ENCODE results near the gene NOP9. TPM values are rescaled to one million over a fixed set of nuclear protein-coding genes. Genes with fewer than 3 reads are reported as not detected.
"Not testable (repeated sequence)": the region's sequence is repeated elsewhere in the genome, so short reads cannot be mapped to it uniquely, and the experiment has no call there.

NOP9 gene
- total RNA-seq, 1 experiment from 2014 or later = 35.1 TPM

GRCh38 chr14:24353559-24354481 lies 54.2 kb downstream of the NOP9 start:
- no peak for DNase-seq
- no peaks in the 10 kb centered on the region for H3K27me3 ChIP-seq (replicated peaks; ENCODE audit: control insufficient read depth, insufficient read depth, low read length)
- BruUV-seq (replicated peaks) = no TSS peak
- intact Hi-C loops (cut with micrococcal nuclease; ENCODE audit: unreplicated experiment) = no loop called here
- ChIA-PET POLR2A (no interaction called here), CTCF (interaction anchor here (0.8 kb wide), 1 partner anchor 78 kb away, joined by 3 read pairs; no protein-coding TSS in a partner anchor)
- H3K9me3 ChIP-seq = no peaks in the 10 kb centered on the region
- TF ChIP-seq CTCF (IDR thresholded peaks at IDR 0.05; ENCODE audit: insufficient read depth in 1 of 2, low read depth in 1 of 2, low read length in 1 of 2, severe bottlenecking in 1 of 2, unreplicated experiment in 1 of 2) = no peak
- Mint-ChIP-seq H3K4me1 (ENCODE audit: low read depth, unreplicated experiment) (peaks cover 10% of the 10 kb centered on the region), H3K9me3 (ENCODE audit: unreplicated experiment) (no peaks in the 10 kb centered on the region), H3K27me3 (ENCODE audit: insufficient read depth, unreplicated experiment) (peaks cover 10% of the 10 kb centered on the region), H3K4me3 (ENCODE audit: unreplicated experiment) (no peak overlapping the region), H3K36me3 (ENCODE audit: insufficient read depth, unreplicated experiment) (no peaks in the 10 kb centered on the region), H3K27ac (ENCODE audit: unreplicated experiment) (no peak overlapping the region)
- no peak overlapping the region for H3K4me3 ChIP-seq (ENCODE audit: low read depth, low read length)
- H3K36me3 ChIP-seq (ENCODE audit: control insufficient read depth, insufficient read depth, low read length) = no peaks in the 10 kb centered on the region
- H3K4me1 ChIP-seq = peaks cover 4% of the 10 kb centered on the region; the same call in 1 of the 2 replicates

GRCh38 chr14:24354482-24354825 lies 54.8 kb downstream of the NOP9 start:
- peaks cover 10% of the 10 kb centered on the region for H3K4me1 Mint-ChIP-seq (ENCODE audit: low read depth, unreplicated experiment)
- H3K27me3 ChIP-seq (replicated peaks; ENCODE audit: control insufficient read depth, insufficient read depth, low read length); H3K36me3 Mint-ChIP-seq (ENCODE audit: insufficient read depth, unreplicated experiment); H3K4me3 ChIP-seq (ENCODE audit: low read depth, low read length); DNase-seq; BruUV-seq (replicated peaks); H3K4me3 Mint-ChIP-seq (ENCODE audit: unreplicated experiment); H3K27ac Mint-ChIP-seq (ENCODE audit: unreplicated experiment); intact Hi-C loops (cut with micrococcal nuclease; ENCODE audit: unreplicated experiment); H3K27me3 Mint-ChIP-seq (ENCODE audit: insufficient read depth, unreplicated experiment); H3K9me3 Mint-ChIP-seq (ENCODE audit: unreplicated experiment); H3K4me1 ChIP-seq; POLR2A ChIA-PET; H3K9me3 ChIP-seq; H3K36me3 ChIP-seq (ENCODE audit: control insufficient read depth, insufficient read depth, low read length): not testable (repeated sequence)
- CTCF ChIA-PET = interaction anchor here (0.8 kb wide), 1 partner anchor 77 kb away, joined by 3 read pairs; no protein-coding TSS in a partner anchor

GRCh38 chr14:24355009-24355408 lies 55.4 kb downstream of the NOP9 start:
- ChIA-PET CTCF (no interaction called here), POLR2A (no interaction called here)
- H3K9me3 Mint-ChIP-seq (ENCODE audit: unreplicated experiment) = no peaks in the 10 kb centered on the region
- H3K4me3 Mint-ChIP-seq (ENCODE audit: unreplicated experiment) = no peak overlapping the region
- no peak overlapping the region for H3K27ac Mint-ChIP-seq (ENCODE audit: unreplicated experiment)
- no peak overlapping the region for H3K4me3 ChIP-seq (ENCODE audit: low read depth, low read length)
- peaks cover 10% of the 10 kb centered on the region for H3K4me1 Mint-ChIP-seq (ENCODE audit: low read depth, unreplicated experiment)
- H3K36me3 ChIP-seq (ENCODE audit: control insufficient read depth, insufficient read depth, low read length) = no peaks in the 10 kb centered on the region
- BruUV-seq (replicated peaks) = no TSS peak
- TF ChIP-seq CTCF (IDR thresholded peaks at IDR 0.05; ENCODE audit: insufficient read depth in 1 of 2, low read depth in 1 of 2, low read length in 1 of 2, severe bottlenecking in 1 of 2, unreplicated experiment in 1 of 2) = no peak
- H3K27me3 ChIP-seq (replicated peaks; ENCODE audit: control insufficient read depth, insufficient read depth, low read length) = no peaks in the 10 kb centered on the region
- no peaks in the 10 kb centered on the region for H3K36me3 Mint-ChIP-seq (ENCODE audit: insufficient read depth, unreplicated experiment)
- peaks cover 4% of the 10 kb centered on the region; the same call in 1 of the 2 replicates for H3K4me1 ChIP-seq
- H3K9me3 ChIP-seq = no peaks in the 10 kb centered on the region
- intact Hi-C loops (cut with micrococcal nuclease; ENCODE audit: unreplicated experiment) = no loop called here
- no peak for DNase-seq
- peaks cover 3% of the 10 kb centered on the region for H3K27me3 Mint-ChIP-seq (ENCODE audit: insufficient read depth, unreplicated experiment)
